ENCODE measurements around the gene ARL15.
A peak's percentile ranks its signal among the peaks of the same experiment; 100 is the strongest.
"Not testable (repeated sequence)": the region's sequence is repeated elsewhere in the genome, so short reads cannot be mapped to it uniquely, and the experiment has no call there.

ARL15 gene

GRCh38 chr5:54310433-54311175 lies at the start of gene ARL15:
TSS of gene ARL15 (minus strand) at chr5:54310573.
- peak; percentile 68 for DNase-seq

GRCh38 chr5:54360089-54360488 lies 49.7 kb upstream of the ARL15 start:
- no peak for DNase-seq

GRCh38 chr5:54357408-54358058 lies 47.2 kb upstream of the ARL15 start:
- DNase-seq = no peak

GRCh38 chr5:54353933-54354564 lies 43.7 kb upstream of the ARL15 start:
- not testable (repeated sequence) for DNase-seq

GRCh38 chr5:54352580-54352979 lies 42.2 kb upstream of the ARL15 start:
- DNase-seq = not testable (repeated sequence)

GRCh38 chr5:54347221-54347865 lies 37.0 kb upstream of the ARL15 start:
- no peak for DNase-seq

GRCh38 chr5:54344653-54345052 lies 34.3 kb upstream of the ARL15 start:
- no peak for DNase-seq

- no peak for DNase-seq
Observed at GRCh38 chr5:54341971-54342370, 31.6 kb upstream of the ARL15 start.

- no peak for DNase-seq
Observed at GRCh38 chr5:54337523-54337922, 27.1 kb upstream of the ARL15 start.

GRCh38 chr5:54332720-54333119 lies 22.3 kb upstream of the ARL15 start:
- no peak for DNase-seq

GRCh38 chr5:54329731-54330709 lies 19.6 kb upstream of the ARL15 start:
- no peak for DNase-seq

- DNase-seq = no peak
Observed at GRCh38 chr5:54326662-54327270, 16.4 kb upstream of the ARL15 start.

- DNase-seq = no peak
Observed at GRCh38 chr5:54325610-54326311, 15.4 kb upstream of the ARL15 start.

- no peak for DNase-seq
Observed at GRCh38 chr5:54325272-54325609, 14.9 kb upstream of the ARL15 start.

GRCh38 chr5:54324651-54325271 lies 14.4 kb upstream of the ARL15 start:
- no peak for DNase-seq

- DNase-seq = no peak
Observed at GRCh38 chr5:54323495-54323894, 13.1 kb upstream of the ARL15 start.

- DNase-seq = no peak
Observed at GRCh38 chr5:54320256-54320655, 9.9 kb upstream of the ARL15 start.

GRCh38 chr5:54317511-54318260 lies 7.3 kb upstream of the ARL15 start:
- no peak for DNase-seq

GRCh38 chr5:54315736-54316528 lies 5.6 kb upstream of the ARL15 start:
- DNase-seq = no peak
